LNCaP clone FGC (cell line): ENCODE data around the gene MFN2.

Source experiments
- DNase-seq: peaks from one replicate; pipeline ENCODE4 v3.0.0-alpha.2; 2011; ENCODE audit warnings: low read depth
- H3K4me3 ChIP-seq: 2 replicates; pipeline ENCODE4 v1.5.1; 2011; ENCODE audit warnings: mild to moderate bottlenecking, low read depth, low read length, control low read depth
- CTCF ChIP-seq: IDR thresholded peaks from 2 replicates; pipeline ENCODE4 v1.5.1; 2012; ENCODE audit warnings: mild to moderate bottlenecking; ENCODE audit not compliant: control insufficient read depth, insufficient read depth; ENCODE audit errors: extremely low read depth

Gene MFN2

GRCh38 chr1:12055259-12055658 lies 75.0 kb downstream of the MFN2 start:
- DNase-seq, result no peak
- no peak overlapping the region for H3K4me3 ChIP-seq
- no peak for TF ChIP-seq CTCF

GRCh38 chr1:12056331-12056841 lies 76.1 kb downstream of the MFN2 start:
- no peak overlapping the region for H3K4me3 ChIP-seq
- no peak for TF ChIP-seq CTCF
- DNase-seq, result no peak

GRCh38 chr1:12057382-12057781 lies 77.1 kb downstream of the MFN2 start:
- TF ChIP-seq CTCF, result no peak
- no peak for DNase-seq

GRCh38 chr1:12057940-12058687 lies 77.9 kb downstream of the MFN2 start:
- DNase-seq, result no peak
- no peak for TF ChIP-seq CTCF
- no peak overlapping the region for H3K4me3 ChIP-seq

More at GRCh38 chr1:12057382-12057781, 77.1 kb downstream of the MFN2 start:
- no peak overlapping the region for H3K4me3 ChIP-seq

- H3K4me3 ChIP-seq, result no peak overlapping the region
- no peak for TF ChIP-seq CTCF
- no peak for DNase-seq
These were observed 79.0 kb downstream of the MFN2 start for GRCh38 chr1:12059226-12059625.

GRCh38 chr1:12059722-12060464 lies 79.6 kb downstream of the MFN2 start:
- no peak overlapping the region for H3K4me3 ChIP-seq
- no peak for TF ChIP-seq CTCF
- no peak for DNase-seq
